RPMI8226 (cell line): ENCODE data around the gene LILRA6.
"Not testable (repeated sequence)": the region's sequence is repeated elsewhere in the genome, so short reads cannot be mapped to it uniquely, and the experiment has no call there.

Source experiments
- DNase-seq: peaks from one replicate; pipeline ENCODE4 v3.0.0-alpha.2; 2015

The LILRA6 gene

GRCh38 chr19:54206030-54206830, 36.4 kb downstream of the LILRA6 start:
- no peak for DNase-seq

GRCh38 chr19:54204767-54205468, 37.7 kb downstream of the LILRA6 start:
- no peak for DNase-seq

GRCh38 chr19:54203151-54203611, 39.4 kb downstream of the LILRA6 start:
- DNase-seq = no peak

GRCh38 chr19:54201980-54202379, 40.6 kb downstream of the LILRA6 start:
- DNase-seq = no peak

- DNase-seq = no peak
These were observed 41.4 kb downstream of the LILRA6 start for GRCh38 chr19:54201172-54201701.

GRCh38 chr19:54199401-54199800, 43.2 kb downstream of the LILRA6 start:
- no peak for DNase-seq

- no peak for DNase-seq
These were observed 45.5 kb downstream of the LILRA6 start for GRCh38 chr19:54197121-54197520.

GRCh38 chr19:54196536-54196935, 46.1 kb downstream of the LILRA6 start:
- no peak for DNase-seq

- not testable (repeated sequence) for DNase-seq
These were observed 48.1 kb downstream of the LILRA6 start for GRCh38 chr19:54194463-54194862.

GRCh38 chr19:54193011-54193410, 49.6 kb downstream of the LILRA6 start:
- DNase-seq = no peak

GRCh38 chr19:54191811-54192453, 50.7 kb downstream of the LILRA6 start:
- DNase-seq = no peak

- peak; percentile 94 for DNase-seq
These were observed 51.4 kb downstream of the LILRA6 start, which contains the start of gene TSEN34 for GRCh38 chr19:54191011-54191810. Gene TSEN34 (plus strand): TSS chr19:54191308. CDS start chr19:54191365, 57 bp downstream.

- DNase-seq = peak; percentile 99
These were observed 52.0 kb downstream of the LILRA6 start for GRCh38 chr19:54190503-54191010.

- peak; percentile 100 for DNase-seq
These were observed 52.7 kb downstream of the LILRA6 start for GRCh38 chr19:54189735-54190502.

GRCh38 chr19:54189145-54189734, 53.4 kb downstream of the LILRA6 start, which contains the start of gene MBOAT7:
Gene MBOAT7 (minus strand): TSS chr19:54189580. CDS start chr19:54188508, 1,072 bp downstream.
- DNase-seq = peak; percentile 87

GRCh38 chr19:54188215-54188871, 54.2 kb downstream of the LILRA6 start:
- no peak for DNase-seq

GRCh38 chr19:54186934-54187381, 55.6 kb downstream of the LILRA6 start:
- no peak for DNase-seq
